HPDE6-E6E7 (cell line): Measurements from ENCODE around the gene PIGC.

ENCODE experiments used
- DNase-seq: peaks from one replicate; pipeline ENCODE4 v3.0.0; 2011; ENCODE audit warnings: missing footprints; ENCODE audit errors: extremely low spot score

Gene PIGC

GRCh38 chr1:172443666-172444453 is at the start of gene PIGC:
PIGC (minus strand) TSS chr1:172444069; CDS start chr1:172442622, 1,447 bp downstream.
- peak; percentile 91 for DNase-seq

GRCh38 chr1:172492421-172492820 is 48.6 kb upstream of the PIGC start:
- DNase-seq = no peak

- DNase-seq = no peak
Observed at GRCh38 chr1:172489847-172490246, 46.0 kb upstream of the PIGC start.

GRCh38 chr1:172488393-172488792 is 44.5 kb upstream of the PIGC start:
- DNase-seq = no peak

- DNase-seq = no peak
Observed at GRCh38 chr1:172487550-172487949, 43.7 kb upstream of the PIGC start.

GRCh38 chr1:172486805-172487454 is 43.1 kb upstream of the PIGC start:
- no peak for DNase-seq

- no peak for DNase-seq
Observed at GRCh38 chr1:172485626-172486025, 41.8 kb upstream of the PIGC start.

- peak; percentile 29 for DNase-seq
Observed at GRCh38 chr1:172484252-172484651, 40.4 kb upstream of the PIGC start.

- no peak for DNase-seq
Observed at GRCh38 chr1:172483448-172483847, 39.6 kb upstream of the PIGC start.

- DNase-seq = no peak
Observed at GRCh38 chr1:172482044-172482443, 38.2 kb upstream of the PIGC start.

GRCh38 chr1:172480431-172480830 is 36.6 kb upstream of the PIGC start:
- no peak for DNase-seq

GRCh38 chr1:172478485-172478884 is 34.6 kb upstream of the PIGC start:
- DNase-seq = no peak

GRCh38 chr1:172477741-172478140 is 33.9 kb upstream of the PIGC start:
- DNase-seq = no peak

- no peak for DNase-seq
Observed at GRCh38 chr1:172477216-172477615, 33.3 kb upstream of the PIGC start.

GRCh38 chr1:172476218-172476811 is 32.4 kb upstream of the PIGC start:
- peak; percentile 81 for DNase-seq

GRCh38 chr1:172473842-172474241 is 30.0 kb upstream of the PIGC start:
- no peak for DNase-seq

GRCh38 chr1:172473302-172473701 is 29.4 kb upstream of the PIGC start:
- no peak for DNase-seq

GRCh38 chr1:172472495-172472894 is 28.6 kb upstream of the PIGC start:
- DNase-seq = no peak

GRCh38 chr1:172471666-172472065 is 27.8 kb upstream of the PIGC start:
- no peak for DNase-seq

- no peak for DNase-seq
Observed at GRCh38 chr1:172470149-172470548, 26.3 kb upstream of the PIGC start.

GRCh38 chr1:172469717-172470116 is 25.8 kb upstream of the PIGC start:
- no peak for DNase-seq

GRCh38 chr1:172468296-172468695 is 24.4 kb upstream of the PIGC start:
- DNase-seq = no peak

GRCh38 chr1:172467446-172467845 is 23.6 kb upstream of the PIGC start:
- DNase-seq = no peak
